ENCODE data around the gene MEPE. TPM values are rescaled to one million over a fixed set of nuclear protein-coding genes. Genes with fewer than 3 reads are reported as not detected.

Gene MEPE
- polyA plus RNA-seq, 1 donor (not counting 4 experiments of a cell fraction or from before 2014, with no cell fraction given) = not detected

GRCh38 chr4:87807402-87807801 is 25.4 kb upstream of the MEPE start:
- Histone ChIP-seq H3K4me1 (ENCODE audit: control insufficient read depth, extremely low read depth, insufficient read depth, low read length) (peaks cover 6% of the 10 kb centered on the region), H3K4me2 (ENCODE audit: control insufficient read depth, extremely low read depth, insufficient read depth, low read depth, low read length) (no peak overlapping the region), H3K79me2 (ENCODE audit: control insufficient read depth, insufficient read depth, low read length) (no peaks in the 10 kb centered on the region), H3K9me3 (ENCODE audit: control insufficient read depth, low read depth, low read length) (no peaks in the 10 kb centered on the region), H3K9me1 (ENCODE audit: control insufficient read depth, extremely low read depth, insufficient read depth, low read length) (no peaks in the 10 kb centered on the region), H2AFZ (ENCODE audit: control insufficient read depth, low read length) (no peak overlapping the region), H3K4me3 (ENCODE audit: control insufficient read depth in 2 of 3, extremely low read depth in 1 of 3, insufficient read depth in 2 of 3, low read depth in 1 of 3, low read length in 3 of 3) (no peak overlapping the region), H3K27ac (ENCODE audit: control insufficient read depth, insufficient read depth, low read length) (no peak overlapping the region), H3K27me3 (ENCODE audit: control insufficient read depth, extremely low read depth, insufficient read depth, low read length) (no peaks in the 10 kb centered on the region), H4K20me1 (ENCODE audit: control insufficient read depth, extremely low read depth, insufficient read depth, low read length) (no peaks in the 10 kb centered on the region), H3K36me3 (ENCODE audit: control insufficient read depth in 2 of 2, extremely low read depth in 1 of 2, insufficient read depth in 2 of 2, low read length in 2 of 2) (no peaks in the 10 kb centered on the region), H3K9ac (ENCODE audit: control insufficient read depth, extremely low read depth, insufficient read depth, low read length) (no peak overlapping the region)
- no peak for DNase-seq (ENCODE audit: low read depth, low spot score)
- dilution Hi-C loops (cut with MboI; ENCODE audit: extremely low pct_ligation_motif_present, low sequenced_read_pairs) = no loop called here
- TF ChIP-seq, protein P1, sequence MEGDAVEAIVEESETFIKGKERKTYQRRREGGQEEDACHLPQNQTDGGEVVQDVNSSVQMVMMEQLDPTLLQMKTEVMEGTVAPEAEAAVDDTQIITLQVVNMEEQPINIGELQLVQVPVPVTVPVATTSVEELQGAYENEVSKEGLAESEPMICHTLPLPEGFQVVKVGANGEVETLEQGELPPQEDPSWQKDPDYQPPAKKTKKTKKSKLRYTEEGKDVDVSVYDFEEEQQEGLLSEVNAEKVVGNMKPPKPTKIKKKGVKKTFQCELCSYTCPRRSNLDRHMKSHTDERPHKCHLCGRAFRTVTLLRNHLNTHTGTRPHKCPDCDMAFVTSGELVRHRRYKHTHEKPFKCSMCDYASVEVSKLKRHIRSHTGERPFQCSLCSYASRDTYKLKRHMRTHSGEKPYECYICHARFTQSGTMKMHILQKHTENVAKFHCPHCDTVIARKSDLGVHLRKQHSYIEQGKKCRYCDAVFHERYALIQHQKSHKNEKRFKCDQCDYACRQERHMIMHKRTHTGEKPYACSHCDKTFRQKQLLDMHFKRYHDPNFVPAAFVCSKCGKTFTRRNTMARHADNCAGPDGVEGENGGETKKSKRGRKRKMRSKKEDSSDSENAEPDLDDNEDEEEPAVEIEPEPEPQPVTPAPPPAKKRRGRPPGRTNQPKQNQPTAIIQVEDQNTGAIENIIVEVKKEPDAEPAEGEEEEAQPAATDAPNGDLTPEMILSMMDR (optimal IDR thresholded peaks at IDR 0.05 in 1 of 3, IDR thresholded peaks at IDR 0.05 in 1 of 3, conservative IDR thresholded peaks at IDR 0.05 in 1 of 3; ENCODE audit: extremely low read depth in 1 of 3, insufficient read depth in 2 of 3, low read length in 3 of 3) = no peak
- TF ChIP-seq EZH2 (IDR thresholded peaks at IDR 0.05; ENCODE audit: low read length) = no peak
- no peak for FAIRE-seq

GRCh38 chr4:87811977-87812376 is 20.8 kb upstream of the MEPE start:
- Histone ChIP-seq H3K9me1 (ENCODE audit: control insufficient read depth, extremely low read depth, insufficient read depth, low read length) (no peaks in the 10 kb centered on the region), H3K36me3 (ENCODE audit: control insufficient read depth in 2 of 2, extremely low read depth in 1 of 2, insufficient read depth in 2 of 2, low read length in 2 of 2) (no peaks in the 10 kb centered on the region), H2AFZ (ENCODE audit: control insufficient read depth, low read length) (no peak overlapping the region), H3K4me3 (ENCODE audit: control insufficient read depth in 2 of 3, extremely low read depth in 1 of 3, insufficient read depth in 2 of 3, low read depth in 1 of 3, low read length in 3 of 3) (no peak overlapping the region), H3K4me1 (ENCODE audit: control insufficient read depth, extremely low read depth, insufficient read depth, low read length) (no peaks in the 10 kb centered on the region), H3K9ac (ENCODE audit: control insufficient read depth, extremely low read depth, insufficient read depth, low read length) (no peak overlapping the region), H3K27ac (ENCODE audit: control insufficient read depth, insufficient read depth, low read length) (no peak overlapping the region), H4K20me1 (ENCODE audit: control insufficient read depth, extremely low read depth, insufficient read depth, low read length) (no peaks in the 10 kb centered on the region), H3K27me3 (ENCODE audit: control insufficient read depth, extremely low read depth, insufficient read depth, low read length) (no peaks in the 10 kb centered on the region), H3K79me2 (ENCODE audit: control insufficient read depth, insufficient read depth, low read length) (no peaks in the 10 kb centered on the region), H3K4me2 (ENCODE audit: control insufficient read depth, extremely low read depth, insufficient read depth, low read depth, low read length) (no peak overlapping the region), H3K9me3 (ENCODE audit: control insufficient read depth, low read depth, low read length) (no peaks in the 10 kb centered on the region)
- TF ChIP-seq, protein P1 (optimal IDR thresholded peaks at IDR 0.05 in 1 of 3, IDR thresholded peaks at IDR 0.05 in 1 of 3, conservative IDR thresholded peaks at IDR 0.05 in 1 of 3; ENCODE audit: extremely low read depth in 1 of 3, insufficient read depth in 2 of 3, low read length in 3 of 3) = no peak
- no peak for FAIRE-seq
- dilution Hi-C loops (cut with MboI; ENCODE audit: extremely low pct_ligation_motif_present, low sequenced_read_pairs) = no loop called here
- DNase-seq (ENCODE audit: low read depth, low spot score) = no peak
